Measurements from ENCODE around the gene HTR2B.

- no peak for TF ChIP-seq POLR2A (IDR thresholded peaks at IDR 0.05; ENCODE audit: low read length)
- TF ChIP-seq GATA1 (IDR thresholded peaks at IDR 0.05; ENCODE audit: low read depth, low read length), result no peak
Measured at GRCh38 chr2:231115651-231116050, 9.2 kb downstream of the HTR2B start.

All from erythroblast (primary cell).